ENCODE data around the gene HHIPL1.

HHIPL1 gene

GRCh38 chr14:99662846-99663245, 17.9 kb downstream of the HHIPL1 start:
- DNase-seq = no peak

- DNase-seq = no peak
Observed at GRCh38 chr14:99663386-99664057, 18.6 kb downstream of the HHIPL1 start.

GRCh38 chr14:99664058-99664936, 19.4 kb downstream of the HHIPL1 start:
- DNase-seq = no peak

DNA sequence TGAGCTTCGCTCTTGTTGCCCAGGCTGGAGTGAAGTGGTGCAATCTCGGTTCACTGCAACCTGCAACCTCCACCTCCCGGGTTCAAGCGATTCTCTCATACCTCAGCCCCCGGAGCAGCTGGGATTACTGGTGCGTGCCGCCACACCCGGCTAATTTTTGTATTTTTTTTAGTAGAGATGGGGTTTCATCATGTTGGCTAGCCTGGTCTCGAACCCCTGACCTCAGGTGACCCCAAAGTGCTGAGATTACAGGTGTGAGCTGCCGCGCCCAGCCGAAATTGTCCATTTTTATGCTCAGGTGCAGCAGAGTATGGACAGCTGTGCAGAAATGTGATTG, 20.0 kb downstream of the HHIPL1 start:
- DNase-seq = no peak

GRCh38 chr14:99666533-99666932, 21.6 kb downstream of the HHIPL1 start:
- no peak for DNase-seq

GRCh38 chr14:99667045-99667444, 22.1 kb downstream of the HHIPL1 start:
- no peak for DNase-seq

DNA sequence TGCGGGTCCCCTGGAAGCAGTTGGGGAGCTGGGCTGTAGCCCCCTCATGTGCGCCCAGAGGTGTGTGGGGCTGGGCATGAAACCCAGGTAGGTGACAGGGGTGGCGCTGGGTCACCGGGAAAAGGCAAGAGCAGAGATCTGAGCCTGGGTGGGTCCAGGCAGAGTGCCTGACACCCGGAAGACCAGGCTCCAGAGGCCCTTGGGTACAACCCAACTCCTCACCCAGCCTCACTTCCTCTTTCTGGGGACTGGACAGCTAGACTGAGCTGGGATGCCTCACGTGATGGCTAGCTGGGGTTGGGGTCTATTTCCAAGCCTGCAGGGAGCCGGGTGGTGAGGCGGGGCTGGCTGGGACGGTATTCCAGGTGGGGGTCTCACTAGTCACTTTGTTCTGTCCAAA, 22.9 kb downstream of the HHIPL1 start:
- DNase-seq = no peak

DNA sequence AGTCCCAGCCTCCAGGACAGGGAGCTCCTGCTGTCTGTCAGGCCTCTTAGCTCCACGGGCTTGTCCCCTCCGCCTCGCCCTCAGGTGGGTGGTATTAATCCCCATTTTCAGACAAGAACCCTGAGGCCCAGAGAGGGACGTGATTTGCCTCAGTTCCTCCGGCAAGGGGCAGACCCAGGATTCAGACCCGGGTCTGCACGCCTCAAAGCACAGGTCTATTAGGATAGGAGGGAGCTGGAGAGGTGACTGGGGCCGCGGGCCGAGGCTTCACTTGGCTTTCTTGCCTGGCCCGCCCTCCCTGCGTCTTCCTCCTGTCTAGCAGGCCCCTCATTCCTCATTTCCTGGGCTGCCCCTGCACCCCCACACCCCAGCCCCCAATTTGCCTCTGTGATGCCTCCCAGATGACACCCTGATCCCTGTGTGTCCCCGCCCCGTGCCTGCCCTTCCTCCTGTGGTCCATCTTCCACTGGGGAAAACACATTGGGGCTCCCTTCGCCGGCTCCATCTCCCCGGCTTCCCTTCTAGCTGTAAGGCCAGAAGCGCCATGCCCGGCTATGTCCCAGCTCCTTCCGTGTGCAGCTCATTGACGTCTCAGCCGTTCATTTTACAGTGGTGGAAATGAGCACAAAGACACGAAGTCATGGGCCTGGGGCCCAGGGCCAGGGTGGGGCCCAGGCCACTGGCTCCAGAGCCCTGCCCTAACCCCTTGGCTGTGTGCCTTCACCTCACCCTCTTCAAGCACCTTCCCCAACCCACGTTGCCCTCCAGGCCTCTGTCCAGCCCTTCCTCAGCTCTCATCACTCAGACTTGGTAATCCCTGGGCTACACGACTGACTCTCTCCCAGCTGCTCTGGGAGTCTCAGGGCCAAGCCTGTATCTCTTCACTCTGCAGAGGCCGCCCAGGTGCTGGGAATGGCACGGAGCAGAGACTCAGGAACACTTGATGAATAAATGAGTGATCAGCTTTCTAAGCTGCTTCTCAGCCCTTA, 23.7 kb downstream of the HHIPL1 start:
- no peak for DNase-seq

DNA sequence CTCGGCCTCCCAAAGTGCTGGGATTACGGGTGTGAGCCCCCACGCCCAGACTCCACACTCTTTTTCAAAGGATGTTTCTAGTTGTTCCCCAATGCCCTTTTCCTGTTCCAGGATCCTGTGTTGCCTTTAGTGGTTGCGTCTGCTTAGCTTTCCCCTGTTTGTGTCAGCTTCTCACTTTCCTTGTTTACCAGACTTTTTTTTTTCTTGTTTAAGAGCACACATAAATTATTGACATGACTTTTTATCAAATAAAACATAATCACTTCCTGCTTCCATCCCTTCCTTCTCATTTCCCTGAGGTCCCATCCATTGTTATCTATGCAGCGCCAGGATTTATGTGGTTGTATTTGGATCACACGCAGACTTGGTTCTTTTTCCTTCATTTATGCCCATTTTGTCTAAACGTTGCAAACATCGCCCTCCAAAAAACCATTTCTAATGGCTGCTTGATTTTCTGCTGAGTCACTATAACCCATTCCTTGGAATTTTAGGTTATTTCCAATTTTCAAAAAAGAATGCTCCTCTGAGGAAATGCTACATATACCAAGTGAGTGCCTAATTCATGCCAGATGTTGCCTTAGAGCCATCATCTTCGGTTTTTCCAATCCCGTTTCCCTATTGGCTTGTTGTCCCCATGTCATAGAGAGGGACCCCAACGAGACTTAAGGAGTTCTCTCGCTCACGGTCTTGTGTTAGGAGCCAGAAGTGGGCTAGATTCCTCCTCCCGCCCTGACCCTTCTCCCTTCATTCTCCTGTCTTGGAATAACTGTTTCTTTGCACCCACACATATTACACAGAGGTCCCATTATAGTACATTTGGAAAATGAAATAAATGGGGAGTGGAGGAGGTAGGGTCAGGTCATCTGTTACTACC, 25.7 kb downstream of the HHIPL1 start:
- DNase-seq = no peak

GRCh38 chr14:99671235-99672224, 26.6 kb downstream of the HHIPL1 start:
- no peak for DNase-seq

DNA sequence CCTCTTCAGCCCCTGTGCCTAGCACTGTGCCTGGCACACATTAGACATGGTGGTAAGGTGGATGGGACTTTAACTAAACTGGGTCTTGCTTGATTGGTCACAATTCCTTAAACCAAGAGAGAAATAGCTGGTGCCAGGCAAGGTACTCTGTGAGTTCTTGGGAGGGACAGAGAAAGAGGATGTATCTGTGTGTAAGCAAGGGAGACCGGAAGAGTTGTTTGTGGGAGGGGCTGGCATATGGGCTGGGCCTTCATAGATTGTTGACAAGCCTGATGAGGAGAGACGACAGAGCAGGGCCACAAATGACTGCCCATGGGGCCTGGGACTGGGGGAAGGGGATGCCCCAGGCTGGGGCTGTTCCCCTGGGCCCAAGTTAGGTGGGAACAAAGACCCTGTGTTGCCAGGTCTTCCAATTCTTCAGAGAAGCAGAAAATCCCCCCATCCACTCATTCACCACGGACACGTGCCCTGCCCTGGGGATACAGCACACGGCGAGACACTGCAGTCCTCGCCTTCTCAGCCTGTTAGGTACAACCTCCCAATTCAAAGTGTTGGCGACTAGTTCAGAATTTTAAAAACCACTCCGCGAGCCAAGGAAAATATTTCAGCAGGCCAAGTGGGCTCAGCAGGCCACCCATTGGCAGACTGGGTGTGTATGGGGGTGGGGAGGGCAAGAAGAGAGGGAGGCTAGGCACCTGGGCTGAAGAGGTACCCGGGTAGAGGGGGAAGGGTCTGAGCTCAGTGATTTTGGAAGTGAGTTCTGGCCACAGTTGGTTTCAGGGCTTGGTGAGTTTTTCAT, 27.8 kb downstream of the HHIPL1 start:
- DNase-seq = no peak

- no peak for DNase-seq
Observed at GRCh38 chr14:99673305-99674063, 28.6 kb downstream of the HHIPL1 start.

- no peak for DNase-seq
Observed at GRCh38 chr14:99674064-99674650, 29.2 kb downstream of the HHIPL1 start.

DNA sequence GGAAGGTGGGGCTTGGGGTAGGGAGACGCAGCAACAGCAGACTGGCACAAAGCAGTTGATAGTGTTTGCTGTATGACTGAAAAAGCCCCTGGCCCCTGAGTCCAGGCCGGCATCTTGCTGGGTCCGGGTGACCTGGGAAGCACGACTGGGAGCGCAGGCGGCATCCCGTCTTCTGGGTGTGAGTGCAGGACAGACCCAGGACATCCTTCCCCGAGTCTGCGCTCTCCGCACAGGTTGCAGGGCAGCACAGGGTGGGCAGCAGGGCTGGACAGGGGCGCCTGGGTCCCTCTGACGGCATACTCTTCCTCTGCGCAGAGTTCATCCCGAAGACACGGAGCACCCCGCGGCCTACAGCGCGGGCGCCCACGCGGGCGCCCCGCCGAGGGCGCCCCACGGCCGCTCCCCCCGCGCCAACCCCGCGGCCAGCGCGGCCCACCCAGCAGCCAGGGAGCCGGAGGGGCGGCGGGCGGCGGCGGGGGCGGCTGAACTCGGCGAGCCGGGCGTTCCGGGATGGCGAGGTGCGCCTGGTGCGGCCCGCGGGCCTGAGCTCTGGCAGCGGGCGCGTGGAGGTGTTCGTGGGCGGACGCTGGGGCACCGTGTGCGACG, 29.9 kb downstream of the HHIPL1 start:
- DNase-seq = no peak

DNA sequence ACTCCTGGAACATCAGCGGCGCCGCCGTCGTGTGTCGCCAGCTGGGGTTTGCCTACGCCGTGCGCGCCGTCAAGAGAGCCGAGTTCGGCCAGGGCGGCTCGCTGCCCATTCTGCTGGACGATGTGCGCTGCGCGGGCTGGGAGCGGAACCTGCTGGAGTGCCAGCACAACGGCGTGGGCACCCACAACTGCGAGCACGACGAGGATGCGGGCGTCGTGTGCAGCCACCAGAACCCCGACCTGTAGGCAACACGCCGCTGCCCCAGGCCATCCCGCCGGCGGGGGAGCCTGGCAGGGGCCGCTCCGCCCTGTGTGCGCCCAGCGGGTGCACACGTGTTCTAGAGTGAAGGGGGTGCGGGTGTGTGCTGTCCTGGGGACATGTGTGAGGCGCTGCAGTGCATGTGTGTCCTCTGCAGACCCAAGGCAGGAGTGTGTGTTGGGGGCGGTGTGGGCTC, 30.5 kb downstream of the HHIPL1 start:
- no peak for DNase-seq

DNA sequence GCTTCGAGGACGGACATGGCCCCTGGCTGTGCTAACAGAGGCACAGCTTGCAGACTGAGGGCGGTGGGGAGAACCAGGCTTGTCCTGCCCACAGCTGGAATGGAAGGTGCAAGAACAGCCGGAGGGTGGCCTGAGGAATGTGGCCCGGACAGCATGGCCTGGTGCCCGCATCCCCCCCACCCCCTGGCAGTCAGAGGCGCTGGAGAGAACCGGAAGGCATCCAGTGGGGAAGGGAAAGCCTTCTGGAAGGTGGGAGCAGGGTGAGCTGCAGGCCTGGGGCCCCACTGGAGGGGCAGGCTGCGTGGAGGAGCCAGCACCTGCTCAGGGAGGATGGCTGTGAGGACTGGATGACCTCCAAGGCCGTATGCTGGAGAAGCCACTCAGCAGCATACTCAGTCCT, 31.0 kb downstream of the HHIPL1 start:
- DNase-seq = no peak

DNA sequence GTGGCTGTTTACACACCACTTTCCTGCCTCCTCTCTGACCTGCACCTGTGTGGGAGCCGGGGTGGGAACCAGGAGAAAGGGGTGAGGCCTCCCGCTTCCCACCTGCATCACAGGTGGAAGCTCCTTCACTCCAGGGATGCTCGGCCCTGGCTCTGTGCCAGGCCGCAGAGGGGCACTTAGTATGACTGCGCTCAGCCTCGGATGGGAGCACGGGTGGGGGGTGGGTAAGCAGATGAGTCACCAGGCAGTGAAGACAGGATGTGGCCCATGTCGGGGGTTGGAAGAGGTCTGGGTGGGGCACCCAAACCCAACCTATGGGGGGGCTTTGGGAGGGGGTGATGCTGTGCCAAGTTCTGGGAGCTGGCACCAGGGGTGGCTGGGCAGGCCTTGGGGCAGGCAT, 31.7 kb downstream of the HHIPL1 start:
- DNase-seq = no peak
